Duodenal mucosa (tissue), 2 donors: ENCODE measurements around the gene GPATCH2.

ENCODE experiments used
- H3K27ac ChIP-seq: one replicate; pipeline ENCODE4 v1.7.0; 2013; ENCODE audit warnings: low read depth, low read length
- H3K27me3 ChIP-seq, 2 donors: one replicate each; pipeline ENCODE4 v1.7.0; 2013; ENCODE audit warnings: low read length in 2 of 2, control low read depth in 1 of 2; ENCODE audit not compliant: insufficient read depth in 2 of 2, control insufficient read depth in 1 of 2
- H3K36me3 ChIP-seq, 2 donors: one replicate each; pipeline ENCODE4 v1.7.0; 2013; ENCODE audit warnings: low read length in 2 of 2, control low read depth in 1 of 2; ENCODE audit not compliant: insufficient read depth in 2 of 2, control insufficient read depth in 1 of 2
- H3K4me1 ChIP-seq, 2 donors: one replicate each; pipeline ENCODE4 v1.7.0; 2013; ENCODE audit warnings: low read length in 2 of 2, control low read depth in 1 of 2; ENCODE audit not compliant: insufficient read depth in 2 of 2, control insufficient read depth in 1 of 2
- H3K4me3 ChIP-seq, 2 donors: one replicate each; pipeline ENCODE4 v1.7.0; 2013; ENCODE audit warnings: low read length in 2 of 2, low read depth in 1 of 2
- H3K9ac ChIP-seq, 2 donors: one replicate each; pipeline ENCODE4 v1.7.0; 2013; ENCODE audit warnings: low read length in 2 of 2, low read depth in 1 of 2
- H3K9me3 ChIP-seq, 2 donors: one replicate each; pipeline ENCODE4 v1.7.0; 2013; ENCODE audit warnings: low read length in 2 of 2, control low read depth in 1 of 2; ENCODE audit not compliant: control insufficient read depth in 1 of 2

Gene GPATCH2

GRCh38 chr1:217431395-217431794, 199.5 kb downstream of the GPATCH2 start:
- Histone ChIP-seq H3K27ac (no peak overlapping the region), H3K4me3 (no peak overlapping the region), H3K27me3 (no peaks in the 10 kb centered on the region), H3K4me1 (no peaks in the 10 kb centered on the region), H3K9me3 (no peaks in the 10 kb centered on the region), H3K9ac (no peak overlapping the region), H3K36me3 (no peaks in the 10 kb centered on the region)

DNA sequence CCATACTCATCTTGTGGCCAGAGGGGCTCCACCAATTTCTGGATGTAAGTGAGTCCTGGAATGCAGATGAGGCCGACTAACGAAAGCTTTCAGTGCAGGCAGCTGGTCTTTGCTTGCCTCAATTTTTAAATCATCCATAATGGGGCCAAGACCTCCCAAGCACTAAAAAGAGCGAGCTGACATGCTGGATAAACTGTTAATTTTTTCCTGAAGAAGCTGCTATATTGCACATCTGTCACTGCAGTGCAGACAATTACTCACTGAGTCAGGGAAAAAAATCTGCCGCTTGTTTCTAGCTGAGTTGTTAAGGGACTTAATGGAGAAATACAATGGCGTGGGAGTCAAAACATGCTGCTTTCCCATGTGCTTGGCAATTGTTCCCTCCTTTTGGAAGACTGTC, 205.5 kb downstream of the GPATCH2 start:
- Histone ChIP-seq H3K4me1 (no peaks in the 10 kb centered on the region), H3K27ac (no peak overlapping the region), H3K9ac (no peak overlapping the region), H3K9me3 (no peaks in the 10 kb centered on the region), H3K36me3 (no peaks in the 10 kb centered on the region), H3K27me3 (no peaks in the 10 kb centered on the region), H3K4me3 (no peak overlapping the region)

DNA sequence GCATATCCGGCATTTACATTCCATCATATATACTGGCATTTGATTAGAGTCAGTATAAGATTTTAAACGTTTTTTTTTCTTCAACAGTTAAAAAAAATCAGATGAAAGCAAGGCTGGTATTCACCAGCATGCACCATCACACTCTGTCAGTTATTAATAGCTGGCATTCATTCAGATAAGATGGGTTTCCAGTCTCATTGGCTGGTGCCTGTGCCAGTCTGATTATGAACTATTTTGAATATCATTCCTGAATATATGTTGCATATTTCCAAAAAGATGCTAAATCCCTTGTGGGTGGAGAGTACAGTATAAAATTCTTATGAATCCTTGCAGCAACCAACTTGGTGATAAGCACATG, 211.7 kb downstream of the GPATCH2 start:
- H3K4me3 ChIP-seq = no peak overlapping the region

GRCh38 chr1:217418269-217419193, 212.4 kb downstream of the GPATCH2 start:
- Histone ChIP-seq H3K27me3 (no peaks in the 10 kb centered on the region), H3K9ac (no peak overlapping the region), H3K27ac (no peak overlapping the region), H3K9me3 (no peaks in the 10 kb centered on the region), H3K4me3 (no peak overlapping the region), H3K36me3 (no peaks in the 10 kb centered on the region), H3K4me1 (no peaks in the 10 kb centered on the region)

More for the DNA sequence above, 211.7 kb downstream of the GPATCH2 start:
- no peaks in the 10 kb centered on the region for H3K36me3 ChIP-seq
- no peak overlapping the region for H3K27ac ChIP-seq
- H3K27me3 ChIP-seq = no peaks in the 10 kb centered on the region
- H3K4me1 ChIP-seq = no peaks in the 10 kb centered on the region
- H3K9me3 ChIP-seq = no peaks in the 10 kb centered on the region
- no peak overlapping the region for H3K9ac ChIP-seq

DNA sequence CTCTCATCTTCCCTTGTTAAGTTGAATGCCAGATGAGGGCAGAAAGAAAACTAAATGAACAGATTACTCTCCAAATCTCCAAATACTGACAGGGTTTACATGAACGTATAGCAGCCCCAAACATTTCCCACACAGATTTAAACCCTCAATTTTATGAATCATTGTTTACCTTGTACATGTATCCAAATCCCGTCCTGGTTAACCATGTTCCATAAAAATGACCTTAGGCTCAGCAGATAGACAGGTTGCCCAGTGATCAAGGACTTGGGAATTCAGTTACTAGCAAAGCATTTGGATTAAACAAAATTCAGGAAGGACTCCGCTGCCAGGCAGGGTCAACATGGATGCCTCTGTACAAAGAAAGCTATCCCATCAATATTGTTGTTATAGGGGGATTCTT, 213.5 kb downstream of the GPATCH2 start:
- no peak overlapping the region for H3K4me3 ChIP-seq
- no peak overlapping the region for H3K9ac ChIP-seq
- H3K27ac ChIP-seq = no peak overlapping the region
- H3K36me3 ChIP-seq = no peaks in the 10 kb centered on the region
- no peaks in the 10 kb centered on the region for H3K9me3 ChIP-seq
- H3K27me3 ChIP-seq = no peaks in the 10 kb centered on the region
- H3K4me1 ChIP-seq = no peaks in the 10 kb centered on the region

DNA sequence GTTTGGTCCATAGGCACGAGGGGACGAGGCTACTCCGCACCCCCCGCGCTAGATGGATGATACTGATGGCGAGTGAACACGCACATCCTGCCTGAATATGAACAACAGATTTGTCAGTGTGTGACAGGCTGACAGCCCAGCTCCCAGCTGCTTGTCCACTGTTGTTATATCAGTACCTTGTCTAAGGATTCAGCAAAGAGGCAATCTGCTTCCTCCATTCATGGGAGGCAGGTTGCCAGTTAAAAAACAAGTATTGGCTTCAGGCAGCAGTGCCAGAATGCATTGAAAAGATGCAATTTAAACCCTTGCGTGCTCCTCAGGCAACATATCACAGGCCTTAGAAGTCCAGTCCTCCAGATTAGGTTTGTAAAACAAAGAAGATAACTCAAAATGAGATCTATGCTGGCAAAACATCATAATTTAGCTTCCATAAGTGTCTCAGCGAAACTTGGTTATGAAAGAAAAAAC, 223.3 kb downstream of the GPATCH2 start:
- no peaks in the 10 kb centered on the region for H3K27me3 ChIP-seq
- H3K4me1 ChIP-seq = no peaks in the 10 kb centered on the region
- H3K4me3 ChIP-seq = no peak overlapping the region
- H3K9ac ChIP-seq = no peak overlapping the region
- no peak overlapping the region for H3K27ac ChIP-seq
- no peaks in the 10 kb centered on the region for H3K9me3 ChIP-seq
- no peaks in the 10 kb centered on the region for H3K36me3 ChIP-seq

GRCh38 chr1:217403026-217403720, 227.7 kb downstream of the GPATCH2 start:
- Histone ChIP-seq H3K4me3 (no peak overlapping the region), H3K27ac (no peak overlapping the region), H3K27me3 (no peaks in the 10 kb centered on the region), H3K9ac (no peak overlapping the region), H3K4me1 (no peaks in the 10 kb centered on the region), H3K36me3 (no peaks in the 10 kb centered on the region), H3K9me3 (no peaks in the 10 kb centered on the region)

- no peaks in the 10 kb centered on the region for H3K27me3 ChIP-seq
- H3K9ac ChIP-seq = no peak overlapping the region
- H3K27ac ChIP-seq = no peak overlapping the region
- H3K4me3 ChIP-seq = no peak overlapping the region
- H3K36me3 ChIP-seq = no peaks in the 10 kb centered on the region
- H3K4me1 ChIP-seq = no peaks in the 10 kb centered on the region
- H3K9me3 ChIP-seq = no peaks in the 10 kb centered on the region
These were observed 228.6 kb downstream of the GPATCH2 start for GRCh38 chr1:217402301-217402700.

- Histone ChIP-seq H3K4me3 (no peak overlapping the region), H3K9ac (no peak overlapping the region), H3K36me3 (no peaks in the 10 kb centered on the region), H3K9me3 (no peaks in the 10 kb centered on the region), H3K27ac (no peak overlapping the region), H3K27me3 (no peaks in the 10 kb centered on the region), H3K4me1 (no peaks in the 10 kb centered on the region)
These were observed 237.0 kb downstream of the GPATCH2 start for GRCh38 chr1:217393896-217394295.

- no peaks in the 10 kb centered on the region for H3K9me3 ChIP-seq
- no peaks in the 10 kb centered on the region for H3K4me1 ChIP-seq
These were observed 238.4 kb downstream of the GPATCH2 start for GRCh38 chr1:217392441-217392840.

More at GRCh38 chr1:217392441-217392840, 238.4 kb downstream of the GPATCH2 start:
- H3K36me3 ChIP-seq = no peaks in the 10 kb centered on the region
- no peak overlapping the region for H3K4me3 ChIP-seq
- H3K9ac ChIP-seq = no peak overlapping the region
- H3K27ac ChIP-seq = no peak overlapping the region
- no peaks in the 10 kb centered on the region for H3K27me3 ChIP-seq
